GM18873 (cell line): ENCODE data around the gene C2CD4B.

ENCODE experiments used
- ATAC-seq: cut with Tn5 transposase; IDR thresholded peaks from one replicate; pipeline ENCODE4 v1.9.1; 2021; ENCODE audit warnings: mild to moderate bottlenecking, moderate library complexity, moderate number of reproducible peaks; ENCODE audit not compliant: unreplicated experiment, low FRiP score

The C2CD4B gene

DNA sequence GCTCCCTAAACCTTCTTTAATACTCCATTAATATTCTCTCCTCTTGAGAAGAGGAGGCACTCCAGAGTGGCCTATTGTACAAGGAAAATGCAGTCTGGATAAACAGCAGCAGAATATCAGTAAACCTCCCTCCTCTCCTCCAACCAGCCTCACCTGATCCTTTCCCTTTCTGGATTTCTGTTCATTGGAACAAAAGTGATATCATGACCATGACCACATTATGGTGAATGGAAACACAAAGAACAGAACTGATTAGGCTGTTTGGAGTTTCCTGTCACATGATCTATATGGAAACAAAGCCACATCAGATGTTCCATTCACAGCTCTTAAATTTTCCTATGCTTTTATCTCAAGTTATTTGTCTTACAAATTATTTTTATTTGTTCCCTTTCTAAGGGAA, 14.6 kb downstream of the C2CD4B start:
- no peak for ATAC-seq

DNA sequence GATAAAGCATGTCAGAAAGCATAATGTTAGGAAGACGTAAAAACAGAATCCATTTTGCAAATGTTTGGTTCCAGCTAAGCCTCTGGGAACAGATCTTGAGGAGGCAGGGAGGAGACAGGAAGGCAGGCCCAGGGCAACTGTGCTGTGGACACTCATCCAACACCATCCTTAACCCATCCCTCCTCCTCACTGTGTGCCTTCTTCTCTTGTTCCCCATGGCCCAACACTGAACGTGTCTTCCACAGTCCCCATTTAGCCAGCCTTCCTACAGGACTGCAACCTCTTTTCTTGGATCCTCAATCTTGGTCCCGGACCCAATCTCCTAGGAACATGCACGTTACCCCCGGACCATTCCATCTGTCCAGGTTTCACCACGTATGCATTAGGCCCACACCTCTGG, 15.4 kb downstream of the C2CD4B start:
- ATAC-seq: no peak

DNA sequence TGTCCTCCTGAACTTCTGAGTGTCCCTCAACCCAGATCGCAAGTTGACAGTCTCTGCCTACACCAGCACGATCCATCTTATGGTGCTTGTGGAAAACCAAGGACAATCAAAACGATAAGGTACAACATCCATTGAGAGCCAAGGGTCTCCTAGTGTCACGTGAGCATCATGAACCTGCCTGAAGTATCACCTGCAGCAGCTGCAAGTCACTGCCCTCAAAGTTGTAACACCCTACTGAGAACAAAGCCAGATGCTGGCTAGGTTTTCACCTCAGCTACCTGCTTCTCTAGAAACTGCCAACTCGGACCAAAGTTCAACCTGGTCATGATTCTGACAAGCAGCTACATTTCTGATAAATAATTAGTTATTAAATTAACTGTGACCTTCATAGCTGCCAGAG, 17.5 kb downstream of the C2CD4B start:
- no peak for ATAC-seq

DNA sequence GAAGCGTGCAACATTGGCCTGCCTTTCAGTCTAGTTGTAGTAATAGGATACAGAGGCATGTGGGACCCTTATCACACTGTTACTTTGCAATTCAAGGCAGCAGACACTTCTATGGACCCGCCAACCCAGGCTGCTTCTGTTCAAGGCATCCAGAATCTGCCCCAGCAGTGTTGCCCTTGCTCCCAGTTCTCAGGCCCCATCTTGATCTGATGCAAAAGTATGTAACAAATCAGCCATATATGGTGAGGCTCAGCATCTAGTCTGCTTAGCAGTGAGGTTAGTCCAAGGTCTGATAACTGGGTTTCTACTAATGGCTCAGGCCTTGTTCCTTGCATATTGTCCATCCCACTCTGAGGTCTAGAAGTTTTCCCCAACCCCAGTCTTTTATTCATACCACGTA, 17.9 kb downstream of the C2CD4B start:
- ATAC-seq: no peak

DNA sequence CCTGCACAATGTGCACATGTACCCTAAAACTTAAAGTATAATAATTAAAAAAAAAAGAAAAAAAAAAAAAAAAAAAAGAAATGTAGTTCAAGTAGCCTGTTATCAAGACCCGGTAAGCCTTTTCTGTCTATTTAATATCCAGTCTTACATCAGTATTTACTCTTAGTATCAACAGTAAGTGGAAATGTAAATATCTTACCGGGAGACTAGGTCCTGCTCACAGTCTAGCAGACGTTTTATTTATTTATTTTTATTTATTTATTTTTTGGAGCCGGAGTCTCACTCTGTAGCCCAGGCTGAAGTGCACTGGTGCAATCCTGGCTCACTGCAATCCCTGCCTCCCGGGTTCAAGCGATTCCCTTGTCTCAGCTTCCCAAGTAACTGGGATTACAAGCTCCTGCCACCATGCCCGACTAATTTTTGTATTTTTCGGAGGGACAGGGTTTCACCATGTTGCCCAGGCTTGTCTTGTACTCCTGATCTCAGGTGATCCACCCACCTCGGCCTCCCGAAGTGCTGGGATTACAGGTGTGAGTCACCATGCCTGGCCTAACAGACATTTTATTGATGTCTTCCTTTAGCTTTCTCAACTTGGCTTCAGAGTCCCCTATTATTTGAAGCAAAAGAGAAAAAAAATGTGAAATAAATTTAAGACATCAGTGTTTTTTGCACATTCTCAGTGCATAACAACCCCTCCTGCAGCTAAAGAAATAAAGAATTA, 19.9 kb downstream of the C2CD4B start:
- no peak for ATAC-seq

DNA sequence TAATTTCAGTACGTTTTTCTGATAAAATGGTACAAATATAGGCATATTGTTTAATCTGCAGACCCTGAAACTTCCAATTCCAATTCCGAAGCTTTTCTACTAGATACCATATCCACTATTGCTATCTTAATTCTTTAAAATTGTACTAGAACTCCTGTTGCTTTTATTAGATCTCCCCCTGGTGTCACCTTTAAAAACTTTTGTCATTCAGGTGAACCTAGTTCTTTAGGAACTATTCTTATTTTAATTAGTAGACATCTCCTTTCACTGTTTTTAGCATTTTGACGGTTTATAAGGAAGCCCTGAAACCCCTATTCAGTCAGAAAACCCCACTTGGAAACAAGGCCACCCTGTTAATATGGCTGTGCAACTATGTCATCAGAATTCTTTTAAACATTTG, 22.3 kb downstream of the C2CD4B start:
- no peak for ATAC-seq

DNA sequence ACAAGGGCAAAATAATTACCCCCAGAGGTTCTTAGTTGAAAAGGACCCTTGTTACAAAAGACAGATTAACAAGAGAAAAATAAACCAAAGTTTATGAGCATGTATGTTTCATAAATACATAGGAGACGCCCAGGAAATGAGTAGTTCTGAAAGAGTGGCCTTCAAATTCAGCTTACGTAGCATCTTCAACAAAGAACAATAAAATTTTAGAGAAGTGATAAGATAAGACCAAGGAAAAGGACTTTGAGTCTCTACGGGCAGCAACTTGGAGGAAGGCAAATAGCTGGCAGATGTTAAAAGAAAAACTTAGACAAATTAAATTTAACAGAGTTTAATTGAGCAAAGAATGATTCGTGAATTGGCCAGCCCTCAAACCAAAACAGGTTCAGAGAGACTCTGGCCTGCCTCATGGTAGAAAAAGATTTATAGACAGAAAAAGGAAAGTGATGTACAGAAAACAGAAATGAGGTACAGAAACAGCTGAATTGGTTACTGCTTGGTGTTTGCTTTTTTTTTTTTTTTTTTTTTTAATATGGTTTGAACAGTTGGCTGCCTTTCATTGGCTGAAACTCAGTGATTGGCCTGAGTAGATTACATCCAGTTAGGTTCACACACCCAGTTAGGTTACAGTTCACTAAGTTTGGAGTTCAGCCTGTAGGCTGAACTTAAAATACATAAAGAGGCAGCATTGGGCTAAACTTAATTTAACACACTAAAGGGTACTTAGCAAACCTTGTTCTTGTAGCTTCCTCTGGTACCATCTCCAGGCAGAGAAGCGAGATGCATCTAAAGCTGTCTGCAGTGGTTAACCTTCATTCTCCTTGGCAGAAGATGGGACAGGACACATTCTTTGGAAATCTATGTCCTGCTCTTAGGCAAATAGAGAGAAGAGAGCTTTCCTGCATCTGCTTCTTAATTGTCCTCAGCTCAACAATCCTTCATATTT, 23.2 kb downstream of the C2CD4B start:
- no peak for ATAC-seq

DNA sequence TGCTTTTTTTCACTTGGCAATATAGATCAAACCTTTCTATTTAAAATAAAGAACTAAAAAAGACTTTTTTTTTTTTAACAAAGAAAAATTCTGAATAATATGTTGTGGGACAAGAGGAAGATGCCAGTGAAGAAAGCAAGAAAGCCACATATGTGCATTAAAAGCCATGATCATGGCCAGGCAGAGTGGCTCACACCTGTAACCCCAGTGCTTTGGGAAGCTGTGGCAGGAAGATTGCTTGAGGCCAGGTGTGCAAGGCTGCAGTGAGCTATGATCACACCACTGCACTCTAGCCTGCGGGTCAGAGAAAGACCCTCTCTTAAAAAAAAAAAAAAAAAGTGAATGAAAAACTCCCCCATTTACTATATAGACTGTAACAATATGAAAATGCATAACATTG, 23.9 kb downstream of the C2CD4B start:
- ATAC-seq: no peak

DNA sequence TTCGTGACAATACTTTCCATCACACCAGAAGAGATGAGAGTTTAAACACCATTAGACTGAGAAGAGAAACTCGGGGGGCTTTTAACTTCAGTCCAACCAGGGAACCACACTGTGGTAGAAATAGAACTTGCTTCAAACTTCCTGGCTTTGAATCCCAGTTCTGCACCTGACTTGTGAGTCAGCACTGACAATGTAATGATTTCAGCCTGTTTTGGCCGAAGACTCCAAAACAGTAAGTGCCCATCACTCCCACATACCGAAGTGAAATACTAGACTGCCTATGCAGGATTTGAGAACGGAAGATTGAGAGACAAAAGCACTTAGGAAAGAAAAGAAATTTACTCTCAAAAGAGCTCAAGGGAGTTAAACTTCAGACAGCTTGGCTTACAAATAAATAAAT, 27.0 kb downstream of the C2CD4B start:
- ATAC-seq: no peak

DNA sequence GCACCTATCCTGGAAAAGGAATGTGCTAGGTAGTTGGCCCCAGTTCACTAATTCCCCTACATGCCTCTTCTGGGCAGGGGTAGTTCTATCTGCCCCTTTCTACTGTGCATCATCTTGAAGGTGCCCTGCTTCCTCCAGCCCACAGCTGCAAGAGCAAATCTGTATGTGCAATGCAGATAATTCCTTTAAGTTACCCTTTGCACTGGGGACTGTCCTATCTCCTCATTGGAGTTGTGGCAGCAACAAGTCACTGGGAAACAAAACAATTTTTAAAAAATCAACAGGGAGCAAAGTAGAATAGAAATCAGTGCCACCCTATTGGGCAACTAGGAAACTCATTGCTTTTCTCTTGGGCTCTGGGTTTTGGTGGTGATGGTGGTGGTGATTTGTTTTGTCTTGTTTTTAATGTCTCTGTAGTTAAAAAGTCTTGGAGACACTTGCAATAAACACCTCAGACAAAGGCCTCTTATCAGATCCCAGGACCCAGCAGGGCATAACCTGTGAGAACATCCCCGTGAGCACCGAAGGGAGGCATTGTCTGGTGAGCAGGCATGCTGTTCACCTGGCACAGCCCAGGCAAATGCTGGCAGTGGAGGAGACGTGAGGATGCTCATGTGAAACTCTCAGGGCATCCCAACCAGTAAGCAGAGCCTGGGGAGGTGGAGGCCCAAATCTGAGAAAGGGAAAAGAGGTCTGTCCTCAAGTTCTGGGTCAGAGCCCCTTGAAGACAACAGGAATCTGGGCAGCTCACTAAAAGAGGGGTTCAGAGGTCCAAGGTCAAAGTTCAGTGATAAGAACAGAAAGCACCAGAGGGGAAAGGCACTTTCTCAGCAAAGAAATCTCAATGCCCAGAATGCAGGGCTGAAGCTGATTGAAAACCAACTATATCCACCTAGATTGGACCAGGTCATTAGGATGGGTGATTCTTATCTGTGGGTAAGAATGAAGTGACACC, 27.9 kb downstream of the C2CD4B start:
- ATAC-seq: no peak

DNA sequence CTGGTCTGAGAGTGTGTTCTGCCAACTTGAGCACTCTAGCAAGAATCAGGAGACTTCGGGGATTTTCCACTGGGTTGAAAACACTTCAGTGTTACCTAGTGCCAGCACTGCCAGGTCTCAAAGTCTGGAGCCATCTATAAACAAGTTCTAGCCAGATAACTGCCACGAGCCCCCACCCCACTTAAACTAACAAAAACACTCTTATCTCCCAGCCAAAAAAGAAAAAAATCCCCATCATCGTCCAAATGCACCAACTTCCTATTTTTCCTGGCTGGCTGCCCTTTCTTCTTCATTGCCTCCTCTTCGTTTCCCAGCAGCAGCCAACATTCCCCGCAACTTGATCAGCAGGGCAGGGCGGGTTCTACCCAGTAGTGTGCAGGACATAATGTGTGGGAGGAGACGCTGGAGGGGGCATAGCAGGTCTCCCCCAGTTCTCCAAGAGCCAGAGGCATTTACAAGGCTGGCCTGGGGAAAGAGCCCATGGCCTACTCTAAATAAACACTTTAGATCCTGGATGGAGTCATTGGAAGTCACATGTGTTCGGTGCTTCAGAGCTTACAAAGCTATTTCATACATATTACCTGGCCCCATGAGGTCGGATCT, 29.5 kb downstream of the C2CD4B start:
- ATAC-seq: no peak

DNA sequence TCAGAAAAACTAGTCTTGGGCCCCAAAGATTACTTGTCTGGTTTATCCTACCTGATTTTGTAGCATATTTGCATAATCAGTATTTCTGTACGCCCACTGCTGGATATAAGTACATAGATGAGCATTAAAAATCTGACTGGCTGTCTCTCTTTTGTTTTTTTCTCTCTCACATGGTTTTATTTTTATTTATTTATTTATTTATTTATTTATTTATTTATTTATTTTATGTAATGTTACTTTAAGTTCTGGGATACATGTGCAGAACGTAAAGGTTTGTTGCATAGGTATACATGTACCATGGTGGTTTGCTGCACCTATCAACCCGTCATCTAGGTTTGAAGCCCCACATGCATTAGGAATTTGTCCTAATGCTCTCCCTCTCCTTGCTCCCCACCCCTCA, 31.9 kb downstream of the C2CD4B start:
- ATAC-seq: no peak

DNA sequence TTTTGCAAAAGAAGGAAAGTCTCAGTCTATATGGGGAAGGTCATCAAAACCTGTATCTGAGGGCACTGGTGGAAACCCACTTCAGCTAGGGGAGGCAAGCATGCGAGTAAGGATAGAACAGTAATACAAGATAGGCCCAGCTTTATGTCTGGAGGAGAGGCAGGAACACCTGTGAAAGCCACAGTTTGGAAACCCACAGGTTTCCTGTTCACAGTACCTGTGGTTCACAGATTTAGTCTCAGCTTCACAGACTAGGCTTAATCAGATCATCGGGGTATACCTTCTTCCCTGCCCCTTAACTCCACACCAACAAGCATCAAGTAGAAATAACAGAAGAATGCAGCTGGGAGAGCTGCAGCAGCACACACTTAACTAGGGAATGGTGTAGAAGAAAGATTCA, 36.2 kb downstream of the C2CD4B start:
- no peak for ATAC-seq

DNA sequence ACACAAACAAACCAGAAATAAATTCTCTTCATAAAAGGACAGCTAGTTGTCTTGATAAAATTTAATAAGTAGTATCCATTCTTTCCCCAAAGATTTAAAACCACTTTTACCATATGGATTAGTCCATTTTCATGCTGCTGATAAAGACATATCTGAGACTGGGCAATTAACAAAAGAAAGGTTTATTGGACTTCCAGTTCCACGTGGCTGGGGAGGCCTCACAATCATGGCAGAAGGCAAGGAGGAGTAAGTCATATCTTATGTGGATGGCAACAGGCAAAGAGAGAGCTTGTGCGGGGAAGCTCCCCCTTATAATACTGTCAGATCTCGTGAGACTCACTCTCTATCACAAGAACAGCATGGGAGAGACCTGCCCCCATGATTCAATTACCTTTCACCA, 38.7 kb downstream of the C2CD4B start:
- no peak for ATAC-seq

DNA sequence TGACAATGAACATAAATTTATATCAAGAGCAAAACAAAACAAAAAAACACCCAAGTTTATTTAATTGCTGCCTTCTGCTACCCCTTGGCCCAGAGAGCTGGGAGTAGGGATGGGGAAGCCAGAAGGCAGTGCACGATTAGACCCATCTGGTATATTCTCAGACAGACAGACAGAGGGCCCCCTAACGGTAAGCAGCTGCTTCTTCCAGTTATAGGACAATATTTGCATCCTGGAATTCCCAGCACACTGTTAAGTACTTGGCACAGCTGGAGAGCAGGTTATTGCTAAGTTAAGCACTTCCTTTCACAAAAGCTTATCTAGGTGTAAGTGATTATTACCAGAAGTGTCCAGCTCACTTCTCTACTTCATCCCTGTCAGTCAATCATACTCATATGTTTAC, 39.3 kb downstream of the C2CD4B start:
- no peak for ATAC-seq

DNA sequence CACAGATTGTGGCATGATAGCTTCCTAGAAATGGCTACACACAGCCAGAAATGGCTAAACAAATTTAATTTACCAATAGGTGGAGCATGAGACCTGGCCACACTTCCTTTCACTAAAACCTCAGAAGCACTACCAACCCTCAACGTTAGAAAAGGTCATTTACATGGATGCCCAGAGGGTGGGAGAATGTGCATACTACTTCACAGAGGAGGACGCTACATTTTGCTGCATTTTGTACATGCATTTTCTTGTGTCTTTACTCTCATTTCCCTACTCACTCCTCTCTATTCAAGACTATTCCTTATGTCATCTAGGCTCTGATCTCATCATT, 40.1 kb downstream of the C2CD4B start:
- no peak for ATAC-seq

DNA sequence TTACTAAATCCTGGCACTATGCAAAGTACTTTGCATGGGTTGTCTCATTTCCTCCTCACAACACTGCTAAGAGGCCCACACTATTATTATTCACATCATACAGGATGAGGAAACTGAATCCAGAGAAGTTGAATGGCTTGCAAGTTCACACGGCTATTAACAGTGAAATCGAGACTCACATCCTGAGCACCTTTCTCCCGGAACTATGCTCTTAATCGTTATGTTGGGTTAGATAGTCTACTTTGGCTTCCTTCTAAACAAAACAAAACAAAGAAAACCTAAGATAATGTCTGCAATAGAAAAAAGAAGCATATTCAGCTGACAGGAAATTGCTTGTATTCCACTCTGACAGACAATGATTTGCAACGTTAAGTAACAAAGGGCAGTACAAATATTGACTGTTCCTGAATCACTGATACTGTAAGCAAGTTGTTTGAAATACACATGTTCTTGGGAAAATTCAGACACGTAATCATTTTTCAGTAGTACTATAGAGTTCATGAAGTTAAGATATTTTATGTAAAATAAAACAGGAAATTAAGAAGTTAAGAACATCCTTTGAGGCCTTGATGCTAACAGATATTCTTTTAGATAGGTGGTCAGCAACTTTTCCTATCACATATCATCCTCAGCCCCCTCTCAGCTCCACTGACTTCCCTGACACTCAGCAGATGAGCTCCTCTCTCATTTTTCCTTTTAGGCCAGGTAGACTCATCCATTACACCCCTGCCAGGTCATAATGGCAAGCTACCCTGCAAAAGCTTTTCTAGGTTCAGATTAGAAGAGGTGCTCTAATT, 40.7 kb downstream of the C2CD4B start:
- ATAC-seq: no peak

DNA sequence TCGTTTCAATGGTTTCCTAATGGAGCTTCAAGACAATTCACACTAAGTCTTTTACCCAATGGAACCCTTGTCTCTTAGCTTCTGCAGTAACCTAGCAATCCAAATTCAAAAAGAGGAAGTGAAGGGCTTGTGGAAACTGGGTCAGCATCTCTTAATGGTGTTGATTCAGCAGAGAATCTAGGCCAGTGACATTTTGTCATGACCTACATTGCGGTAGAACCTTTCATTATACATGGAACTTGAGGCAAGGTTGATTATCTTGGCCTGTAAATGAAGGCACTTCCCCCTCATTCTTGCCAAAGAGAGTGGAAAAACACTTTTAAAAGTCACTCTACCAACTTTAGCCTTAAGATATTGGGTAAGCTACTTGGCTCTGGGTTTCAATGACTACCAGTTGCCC, 42.8 kb downstream of the C2CD4B start:
- no peak for ATAC-seq

DNA sequence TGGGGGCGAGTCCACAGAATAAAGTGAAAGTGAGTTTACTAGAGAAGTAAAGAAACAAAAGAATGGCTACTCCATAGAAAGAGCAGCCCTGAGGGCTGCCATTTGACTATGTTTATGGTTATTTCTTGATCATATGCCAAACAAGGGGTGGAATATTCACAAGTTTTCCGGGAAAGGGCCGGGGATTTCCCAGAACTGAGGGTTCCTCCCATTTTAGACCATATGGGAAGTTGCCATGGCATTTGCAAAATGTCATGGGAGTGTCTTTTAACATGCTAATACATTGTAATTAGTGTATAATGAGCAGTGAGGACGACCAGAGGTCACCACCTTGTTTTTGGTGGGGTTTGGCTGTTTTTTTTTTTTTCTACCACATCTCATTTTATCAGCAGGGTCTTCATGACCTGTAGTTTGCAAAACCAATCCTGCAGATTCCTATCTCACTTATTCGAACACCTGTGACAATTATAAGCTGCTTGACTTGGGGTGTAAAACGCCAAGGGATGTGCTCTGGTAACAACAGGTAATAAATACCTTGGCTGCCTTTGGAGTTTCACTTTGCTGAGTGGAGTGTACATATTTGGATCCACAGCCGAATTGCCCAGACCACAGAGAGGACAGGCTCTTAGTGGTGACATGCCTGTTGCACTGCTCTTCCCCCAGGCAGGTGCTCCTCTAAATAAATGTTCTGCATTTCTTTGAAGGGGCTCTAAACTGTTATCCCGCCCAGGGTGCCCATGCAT, 43.6 kb downstream of the C2CD4B start:
- ATAC-seq: no peak
